ENCODE measurements around the gene CYSRT1.
A peak's percentile ranks its signal among the peaks of the same experiment; 100 is the strongest.
"Not testable (repeated sequence)": the region's sequence is repeated elsewhere in the genome, so short reads cannot be mapped to it uniquely, and the experiment has no call there.

Gene CYSRT1

DNA sequence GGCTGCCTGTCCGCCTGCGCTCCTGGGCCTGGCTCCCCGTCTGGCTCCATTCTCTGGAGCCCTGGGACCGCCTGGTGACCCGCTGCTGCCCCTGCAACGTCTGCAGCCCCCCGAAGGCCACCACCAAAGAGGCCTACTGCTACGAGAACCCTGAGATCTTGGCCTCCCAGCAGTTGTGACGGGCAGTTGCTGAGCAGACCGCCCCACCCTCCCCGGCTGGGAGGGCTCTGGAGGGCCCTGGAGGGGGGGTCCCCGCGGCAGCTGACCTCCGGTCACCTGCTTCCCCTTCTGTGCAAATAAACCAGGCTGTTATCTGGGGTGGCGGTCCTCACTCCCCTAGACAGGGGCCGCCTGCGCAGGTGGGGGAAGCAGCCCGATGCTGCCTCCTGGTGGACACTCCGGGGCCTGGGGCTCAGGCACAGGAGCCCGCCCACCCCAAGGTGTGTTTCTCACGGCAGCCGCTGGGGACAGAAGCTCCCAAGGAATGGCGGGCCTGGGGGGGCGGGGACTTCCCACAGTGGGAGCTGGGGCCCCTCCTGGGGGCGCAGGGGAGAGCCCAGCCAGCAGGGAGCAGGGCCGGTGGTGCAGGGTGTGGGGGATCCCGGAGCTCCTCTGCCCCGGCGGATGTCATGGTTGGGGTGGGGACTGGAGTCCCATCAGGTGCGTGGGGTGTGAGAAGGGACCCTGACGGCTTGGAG is 11.4 kb downstream of the CYSRT1 start:
- Histone ChIP-seq H3K9me3 (ENCODE audit: low read length) (no peaks in the 10 kb centered on the region), H3K4me3 (ENCODE audit: low read length) (no peak overlapping the region), H3K36me3 (ENCODE audit: insufficient read depth, low read length) (no peaks in the 10 kb centered on the region), H3K27me3 (ENCODE audit: insufficient read depth, low read length) (no peaks in the 10 kb centered on the region), H2AFZ (ENCODE audit: low read depth, low read length) (no peak overlapping the region), H3K4me1 (ENCODE audit: insufficient read depth, low read length) (peaks cover 14% of the 10 kb centered on the region)

- peaks cover 3% of the 10 kb centered on the region for H3K36me3 ChIP-seq (ENCODE audit: insufficient read depth, low read length)
- no peak overlapping the region for H3K4me3 ChIP-seq (ENCODE audit: low read length)
These were observed 12.0 kb downstream of the CYSRT1 start for GRCh38 chr9:137236936-137237421.

DNA sequence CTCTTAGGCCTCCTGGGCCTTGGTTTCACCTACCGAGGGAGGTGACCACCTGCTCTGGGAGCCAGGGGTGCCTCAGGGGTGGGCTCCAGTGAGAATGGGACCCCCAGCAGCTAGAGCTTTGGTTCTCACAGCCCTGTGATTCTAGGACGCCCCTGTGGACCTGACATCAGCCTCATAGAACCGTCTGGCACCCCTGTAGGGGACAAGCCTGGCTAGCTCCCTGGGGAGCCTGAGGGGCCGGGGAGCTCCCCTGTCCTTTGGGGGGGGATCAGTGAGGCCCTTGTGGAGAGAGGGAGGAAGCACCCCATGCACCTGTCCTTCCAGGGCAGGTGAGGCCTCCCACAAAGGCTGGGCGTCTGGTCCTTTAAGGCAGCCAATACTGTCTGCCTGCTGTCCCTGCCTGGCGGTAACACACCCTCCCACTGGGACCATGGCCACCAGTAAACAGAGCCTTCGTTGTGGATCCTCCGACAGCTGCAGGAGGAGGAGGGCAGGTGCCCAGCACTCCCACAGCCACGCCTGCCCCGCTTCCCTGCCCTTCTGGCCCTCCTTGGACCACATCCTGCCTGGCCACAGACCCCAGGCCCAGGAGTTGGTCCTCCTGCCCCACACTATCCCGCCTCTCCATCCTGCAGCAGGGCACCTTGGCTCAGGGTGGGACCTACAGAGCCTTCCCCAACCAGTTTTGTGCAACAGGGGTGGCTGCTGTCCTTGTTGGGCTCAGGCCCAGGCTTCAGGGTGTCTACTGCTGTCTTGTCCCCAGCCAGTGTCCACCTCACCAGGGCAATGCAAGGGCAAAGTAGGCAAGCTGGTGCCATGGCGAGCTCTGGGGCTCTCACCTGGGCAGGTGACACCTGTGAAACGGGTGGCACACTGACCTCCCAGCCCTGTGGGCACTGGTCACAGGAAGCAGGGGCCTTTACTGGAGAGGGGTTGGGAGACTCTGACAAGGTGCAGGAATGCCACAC is 13.1 kb downstream of the CYSRT1 start:
- Histone ChIP-seq H3K36me3 (ENCODE audit: insufficient read depth, low read length) (peaks cover 13% of the 10 kb centered on the region), H2AFZ (ENCODE audit: low read depth, low read length) (no peak overlapping the region), H3K9me3 (ENCODE audit: low read length) (no peaks in the 10 kb centered on the region), H3K4me3 (ENCODE audit: low read length) (no peak overlapping the region), H3K4me1 (ENCODE audit: insufficient read depth, low read length) (peaks cover 26% of the 10 kb centered on the region), H3K27me3 (ENCODE audit: insufficient read depth, low read length) (no peaks in the 10 kb centered on the region)

More at GRCh38 chr9:137236936-137237421, 12.0 kb downstream of the CYSRT1 start:
- Histone ChIP-seq H3K27me3 (ENCODE audit: insufficient read depth, low read length) (no peaks in the 10 kb centered on the region), H3K4me1 (ENCODE audit: insufficient read depth, low read length) (peaks cover 15% of the 10 kb centered on the region), H3K9me3 (ENCODE audit: low read length) (no peaks in the 10 kb centered on the region), H2AFZ (ENCODE audit: low read depth, low read length) (no peak overlapping the region)

- Histone ChIP-seq H3K36me3 (ENCODE audit: insufficient read depth, low read length) (peaks cover 23% of the 10 kb centered on the region), H3K4me3 (ENCODE audit: low read length) (peak overlapping the region; percentile 65), H3K4me1 (ENCODE audit: insufficient read depth, low read length) (peaks cover 25% of the 10 kb centered on the region), H2AFZ (ENCODE audit: low read depth, low read length) (peak overlapping the region; percentile 53)
- not testable (repeated sequence) for H3K27me3 ChIP-seq (ENCODE audit: insufficient read depth, low read length); H3K9me3 ChIP-seq (ENCODE audit: low read length)
These were observed 14.7 kb downstream of the CYSRT1 start for GRCh38 chr9:137239541-137240200.

GRCh38 chr9:137240318-137240840 is 15.4 kb downstream of the CYSRT1 start:
- Histone ChIP-seq H3K27me3 (ENCODE audit: insufficient read depth, low read length) (no peaks in the 10 kb centered on the region), H3K4me1 (ENCODE audit: insufficient read depth, low read length) (peaks cover 25% of the 10 kb centered on the region), H3K9me3 (ENCODE audit: low read length) (no peaks in the 10 kb centered on the region), H2AFZ (ENCODE audit: low read depth, low read length) (peak overlapping the region; percentile 53), H3K36me3 (ENCODE audit: insufficient read depth, low read length) (peaks cover 23% of the 10 kb centered on the region), H3K4me3 (ENCODE audit: low read length) (peak overlapping the region; percentile 65)

- Histone ChIP-seq H3K36me3 (ENCODE audit: insufficient read depth, low read length) (peaks cover 23% of the 10 kb centered on the region), H3K4me1 (ENCODE audit: insufficient read depth, low read length) (peaks cover 25% of the 10 kb centered on the region), H3K27me3 (ENCODE audit: insufficient read depth, low read length) (no peaks in the 10 kb centered on the region), H2AFZ (ENCODE audit: low read depth, low read length) (peak within 1 kb of the TSS; percentile 53), H3K4me3 (ENCODE audit: low read length) (peak within 1 kb of the TSS; percentile 89), H3K9me3 (ENCODE audit: low read length) (no peaks in the 10 kb centered on the region)
These were observed 16.0 kb downstream of the CYSRT1 start, which contains the start of gene TUBB4B for GRCh38 chr9:137240841-137241489. TSS of gene TUBB4B (plus strand) at chr9:137241287. CDS start at chr9:137241361, 74 bp downstream.

GRCh38 chr9:137241490-137242268 is 16.7 kb downstream of the CYSRT1 start:
- Histone ChIP-seq H3K4me3 (ENCODE audit: low read length) (peak overlapping the region; percentile 89), H3K27me3 (ENCODE audit: insufficient read depth, low read length) (no peaks in the 10 kb centered on the region), H3K4me1 (ENCODE audit: insufficient read depth, low read length) (peaks cover 23% of the 10 kb centered on the region), H3K9me3 (ENCODE audit: low read length) (no peaks in the 10 kb centered on the region), H2AFZ (ENCODE audit: low read depth, low read length) (no peak overlapping the region), H3K36me3 (ENCODE audit: insufficient read depth, low read length) (peaks cover 23% of the 10 kb centered on the region)

GRCh38 chr9:137242269-137243203 is 17.6 kb downstream of the CYSRT1 start:
- no peaks in the 10 kb centered on the region for H3K27me3 ChIP-seq (ENCODE audit: insufficient read depth, low read length)
- H2AFZ ChIP-seq (ENCODE audit: low read depth, low read length) = no peak overlapping the region
- peak overlapping the region; percentile 89 for H3K4me3 ChIP-seq (ENCODE audit: low read length)
- H3K4me1 ChIP-seq (ENCODE audit: insufficient read depth, low read length) = peaks cover 21% of the 10 kb centered on the region
- H3K9me3 ChIP-seq (ENCODE audit: low read length) = no peaks in the 10 kb centered on the region
- H3K36me3 ChIP-seq (ENCODE audit: insufficient read depth, low read length) = peaks cover 23% of the 10 kb centered on the region

GRCh38 chr9:137243266-137243625 is 18.3 kb downstream of the CYSRT1 start:
- peaks cover 25% of the 10 kb centered on the region for H3K4me1 ChIP-seq (ENCODE audit: insufficient read depth, low read length)
- not testable (repeated sequence) for H3K27me3 ChIP-seq (ENCODE audit: insufficient read depth, low read length); H3K9me3 ChIP-seq (ENCODE audit: low read length); H3K4me3 ChIP-seq (ENCODE audit: low read length); H2AFZ ChIP-seq (ENCODE audit: low read depth, low read length)
- peaks cover 23% of the 10 kb centered on the region for H3K36me3 ChIP-seq (ENCODE audit: insufficient read depth, low read length)

- no peak overlapping the region for H3K4me3 ChIP-seq (ENCODE audit: low read length)
These were observed 18.9 kb downstream of the CYSRT1 start for GRCh38 chr9:137243626-137244485.

More at GRCh38 chr9:137243626-137244485, 18.9 kb downstream of the CYSRT1 start:
- H3K9me3 ChIP-seq (ENCODE audit: low read length) = no peaks in the 10 kb centered on the region
- H3K4me1 ChIP-seq (ENCODE audit: insufficient read depth, low read length) = peaks cover 22% of the 10 kb centered on the region
- H3K36me3 ChIP-seq (ENCODE audit: insufficient read depth, low read length) = peaks cover 23% of the 10 kb centered on the region
- H3K27me3 ChIP-seq (ENCODE audit: insufficient read depth, low read length) = no peaks in the 10 kb centered on the region
- no peak overlapping the region for H2AFZ ChIP-seq (ENCODE audit: low read depth, low read length)
